Endothelial cell of umbilical vein (primary cell): ENCODE data around the gene CHGA. TPM values are rescaled to one million over a fixed set of nuclear protein-coding genes. Genes with fewer than 3 reads are reported as not detected.
A peak's percentile ranks its signal among the peaks of the same experiment; 100 is the strongest.

Experiments
- BruUV-seq: library from RNA; stranded (reverse); fragments of 400-500 nt; replicated peaks from 2 replicates; lab custom pipeline; 2021; lab: Mats Ljungman, UMichigan
- CTCF ChIA-PET: fragments of 300-600, 350-600 bp; sonication (Branson Sonifier 250); formaldehyde crosslinking; loops from one replicate; lab custom pipeline; 2021; ENCODE audit warnings: antibody characterized with exemption, inconsistent platforms; lab: Charles Lee
- POLR2A ChIA-PET: fragments of 300-600, 350-600 bp; sonication (Branson Sonifier 250); formaldehyde crosslinking; loops from one replicate; lab custom pipeline; 2021; ENCODE audit warnings: antibody characterized with exemption, inconsistent platforms; lab: Charles Lee
- DNase-seq: peaks from one replicate; pipeline ENCODE4 v3.0.0-alpha.2; 2011; ENCODE audit warnings: low read depth, low spot score
- FAIRE-seq: peaks from 2 replicates; lab custom pipeline; 2011; peaks lifted over from hg19 to GRCh38; lab: Jason Lieb, UNC
- H2AFZ ChIP-seq: 2 replicates; pipeline ENCODE4 v1.6.0; 2012; ENCODE audit warnings: low read depth, low read length, control low read depth, inconsistent platforms
- H3K27ac ChIP-seq: 2 replicates; pipeline ENCODE4 v1.5.1; 2011; ENCODE audit warnings: low read depth, mild to moderate bottlenecking, control low read depth, low read length, moderate library complexity; ENCODE audit not compliant: insufficient read depth
- H3K27me3 ChIP-seq, 2 experiments: 2 replicates each; pipeline versions ENCODE4 v1.6.0 to v1.6.1; 2011; ENCODE audit warnings: low read length in 2 of 2, mixed read lengths in 1 of 2; ENCODE audit not compliant: control insufficient read depth in 2 of 2, insufficient read depth in 2 of 2
- H3K36me3 ChIP-seq, 2 experiments: 2 replicates in 1 of 2; 3 replicates in 1 of 2; pipeline ENCODE4 v1.5.1; 2011; ENCODE audit warnings: low read length in 2 of 2, mild to moderate bottlenecking in 1 of 2, moderate library complexity in 1 of 2; ENCODE audit not compliant: control insufficient read depth in 2 of 2, insufficient read depth in 2 of 2; ENCODE audit errors: extremely low read depth in 1 of 2
- H3K4me1 ChIP-seq: 3 replicates; pipeline ENCODE4 v1.5.1; 2011; ENCODE audit warnings: mild to moderate bottlenecking, low read length; ENCODE audit not compliant: control insufficient read depth, insufficient read depth; ENCODE audit errors: extremely low read depth
- H3K4me2 ChIP-seq: 2 replicates; pipeline ENCODE4 v1.6.1; 2011; ENCODE audit warnings: low read length, control low read depth, mixed read lengths; ENCODE audit not compliant: insufficient read depth
- H3K4me3 ChIP-seq, 3 experiments: fragments of 200-600 bp in 1 of 3; sonication (generic), shearing (Covaris generic) in 1 of 3; replicated peaks in 1 of 3; 2 replicates each; pipeline ENCODE4 v1.5.1; 2011 to 2016; ENCODE audit warnings: control low read depth in 3 of 3, low read length in 3 of 3, mild to moderate bottlenecking in 2 of 3, inconsistent platforms in 1 of 3, low read depth in 1 of 3, moderate library complexity in 1 of 3; ENCODE audit not compliant: insufficient read depth in 1 of 3
- H3K79me2 ChIP-seq: 2 replicates; pipeline ENCODE4 v1.6.0; 2012; ENCODE audit warnings: low read length, inconsistent platforms; ENCODE audit not compliant: control insufficient read depth, insufficient read depth
- H3K9ac ChIP-seq: replicated peaks from 2 replicates; pipeline ENCODE3; 2011; ENCODE audit warnings: low read length, control low read depth; ENCODE audit not compliant: insufficient read depth; ENCODE audit errors: extremely low read depth
- H3K9me1 ChIP-seq: replicated peaks from 3 replicates; pipeline ENCODE4 v1.6.0; 2011; ENCODE audit warnings: mild to moderate bottlenecking, low read length; ENCODE audit not compliant: control insufficient read depth, insufficient read depth; ENCODE audit errors: extremely low read depth
- H3K9me3 ChIP-seq: replicated peaks from 2 replicates; pipeline ENCODE4 v1.5.1; 2012; ENCODE audit warnings: low read length, inconsistent platforms; ENCODE audit not compliant: control insufficient read depth, insufficient read depth
- H4K20me1 ChIP-seq: replicated peaks from 2 replicates; pipeline ENCODE3; 2011; ENCODE audit warnings: mild to moderate bottlenecking, low read length; ENCODE audit not compliant: control insufficient read depth, insufficient read depth; ENCODE audit errors: extremely low read depth
- FOS ChIP-seq: IDR thresholded peaks from 2 replicates; pipeline ENCODE4 v1.6.1; 2011; ENCODE audit warnings: mild to moderate bottlenecking, low read length, moderate library complexity, borderline replicate concordance; ENCODE audit not compliant: insufficient read depth
- JUN ChIP-seq: IDR thresholded peaks from 2 replicates; pipeline ENCODE4 v1.6.1; 2011; ENCODE audit warnings: borderline replicate concordance, low read depth; ENCODE audit not compliant: insufficient read length, insufficient read depth
- MYC ChIP-seq: IDR thresholded peaks from one replicate; pipeline ENCODE4 v1.6.1; 2011; ENCODE audit warnings: mild to moderate bottlenecking, low read depth, low read length
- POLR2AphosphoS5 ChIP-seq: IDR thresholded peaks from 2 replicates; pipeline ENCODE4 v1.6.1; 2012; ENCODE audit warnings: low read depth, mild to moderate bottlenecking, control low read depth, low read length, moderate library complexity; ENCODE audit not compliant: insufficient read depth
- dilution Hi-C: fragments of 300-500 bp; cut with MboI; formaldehyde crosslinking; loops from one replicate; pipeline ENCODE4 v1.15.0; 2019; ENCODE audit warnings: low sequenced_read_pairs; ENCODE audit not compliant: extremely low pct_ligation_motif_present
- intact Hi-C: fragments of 100-400 bp; cut with micrococcal nuclease; formaldehyde crosslinking; loops from one replicate; pipeline ENCODE4 v1.10.0; 2022
- polyA plus RNA-seq, 4 experiments: library from polyadenylated mRNA; depleted of rRNA in 3 of 4; stranded (reverse) in 3 of 4; unstranded in 1 of 4; fragments of >200 nt; gene quantifications; 2 replicates each; pipeline versions ENCODE4 v1.2.1 to v1.2.3, GENCODE V29; 2011 to 2012; ENCODE audit warnings: missing spikeins in 1 of 4
- total RNA-seq: library from RNA; stranded (reverse); gene quantifications from 2 replicates; pipeline ENCODE4 v1.2.3, GENCODE V29; 2021
- TF ChIP-seq, protein P1 (sequence below), 2 donors: IDR thresholded peaks; 1 replicate in 1 of 2; 2 replicates in 1 of 2; pipeline ENCODE4 v1.5.1; 2011; ENCODE audit warnings: low read length in 2 of 2, mild to moderate bottlenecking in 2 of 2, moderate library complexity in 2 of 2, control low read depth in 1 of 2, inconsistent platforms in 1 of 2, low read depth in 1 of 2; ENCODE audit not compliant: insufficient read depth in 1 of 2; ENCODE audit errors: extremely low read depth in 1 of 2

The CHGA gene
- total and polyA plus RNA-seq, 2 donors (not counting 3 experiments of a cell fraction or from before 2014, with no cell fraction given), result not detected

DNA sequence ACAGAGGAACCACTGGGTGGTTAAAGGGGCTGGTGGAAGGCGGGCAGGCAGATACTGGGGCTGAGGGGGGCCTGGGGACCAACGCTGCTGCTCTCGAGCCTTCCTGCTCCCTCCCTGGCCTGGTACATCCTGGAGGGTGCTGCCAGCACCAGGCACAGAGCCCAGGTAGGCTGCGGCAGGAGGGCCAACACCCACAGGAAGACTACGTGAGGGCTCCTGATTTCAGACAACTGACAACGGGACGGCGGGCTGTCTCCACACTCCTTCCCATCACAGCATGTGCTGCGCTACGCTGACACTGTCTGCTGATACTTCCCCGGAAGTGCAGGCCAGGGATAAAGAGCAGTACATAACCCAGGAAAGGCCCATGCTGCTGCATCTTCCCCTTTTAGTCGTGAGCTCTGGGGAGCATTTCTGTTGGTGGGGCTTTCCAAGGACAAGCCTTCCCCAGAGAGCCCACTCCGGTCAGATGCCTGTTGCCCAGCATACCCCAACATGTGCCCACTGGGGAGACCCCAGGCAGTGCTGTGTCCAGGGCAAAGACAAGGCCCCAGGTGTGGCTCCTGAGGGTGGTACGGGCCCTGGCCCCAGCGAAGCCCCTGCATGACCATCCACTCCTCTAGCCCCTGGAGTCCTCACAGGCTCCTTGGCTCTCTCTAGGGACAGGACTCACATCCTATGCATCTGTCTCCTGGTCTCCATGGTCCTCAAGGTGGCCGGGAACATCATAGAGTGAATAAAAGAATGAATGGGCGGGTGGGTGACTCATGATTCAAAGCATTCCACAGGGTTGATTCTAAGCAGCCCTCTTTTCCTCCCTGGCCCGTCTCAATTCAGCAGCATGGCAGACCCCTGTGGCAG is 38.0 kb downstream of the CHGA start:
- no peak for DNase-seq
- no peaks in the 10 kb centered on the region for H3K9me1 ChIP-seq
- H3K4me3 ChIP-seq, result no peak overlapping the region
- H3K4me2 ChIP-seq, result no peak overlapping the region
- peak; percentile 45 for TF ChIP-seq JUN
- TF ChIP-seq FOS, result peak; percentile 72
- TF ChIP-seq POLR2AphosphoS5, result no peak
- TF ChIP-seq MYC, result no peak
- TF ChIP-seq, protein P1, sequence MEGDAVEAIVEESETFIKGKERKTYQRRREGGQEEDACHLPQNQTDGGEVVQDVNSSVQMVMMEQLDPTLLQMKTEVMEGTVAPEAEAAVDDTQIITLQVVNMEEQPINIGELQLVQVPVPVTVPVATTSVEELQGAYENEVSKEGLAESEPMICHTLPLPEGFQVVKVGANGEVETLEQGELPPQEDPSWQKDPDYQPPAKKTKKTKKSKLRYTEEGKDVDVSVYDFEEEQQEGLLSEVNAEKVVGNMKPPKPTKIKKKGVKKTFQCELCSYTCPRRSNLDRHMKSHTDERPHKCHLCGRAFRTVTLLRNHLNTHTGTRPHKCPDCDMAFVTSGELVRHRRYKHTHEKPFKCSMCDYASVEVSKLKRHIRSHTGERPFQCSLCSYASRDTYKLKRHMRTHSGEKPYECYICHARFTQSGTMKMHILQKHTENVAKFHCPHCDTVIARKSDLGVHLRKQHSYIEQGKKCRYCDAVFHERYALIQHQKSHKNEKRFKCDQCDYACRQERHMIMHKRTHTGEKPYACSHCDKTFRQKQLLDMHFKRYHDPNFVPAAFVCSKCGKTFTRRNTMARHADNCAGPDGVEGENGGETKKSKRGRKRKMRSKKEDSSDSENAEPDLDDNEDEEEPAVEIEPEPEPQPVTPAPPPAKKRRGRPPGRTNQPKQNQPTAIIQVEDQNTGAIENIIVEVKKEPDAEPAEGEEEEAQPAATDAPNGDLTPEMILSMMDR (IDR thresholded peaks at IDR 0.05; ENCODE audit: extremely low read depth in 1 of 2, insufficient read depth in 1 of 2, low read depth in 1 of 2, low read length in 2 of 2), result no peak
- H3K36me3 ChIP-seq, result peaks cover 0 to 2% of the 10 kb centered on the region in 2 experiments
- BruUV-seq, result no TSS peak
- dilution Hi-C loops (loop anchor here (25.0 kb wide), 1 partner anchor 176 kb away; no protein-coding TSS in a partner anchor), intact Hi-C loops (no loop called here)
- peak; percentile 72 for FAIRE-seq
- H3K27ac ChIP-seq, result no peak overlapping the region
- CTCF ChIA-PET, result interaction anchor here (1.0 to 1.8 kb wide), 3 partner anchors 9 to 154 kb away, joined by 5 to 6 read pairs (median 6); no protein-coding TSS in a partner anchor
- H3K9ac ChIP-seq, result no peak overlapping the region
- no peak overlapping the region for H2AFZ ChIP-seq
- no peaks in the 10 kb centered on the region for H3K27me3 ChIP-seq
- no peaks in the 10 kb centered on the region for H3K9me3 ChIP-seq
- POLR2A ChIA-PET, result no interaction called here
- H4K20me1 ChIP-seq, result no peaks in the 10 kb centered on the region
- no peaks in the 10 kb centered on the region for H3K79me2 ChIP-seq
- peaks cover 8% of the 10 kb centered on the region for H3K4me1 ChIP-seq
